Left renal cortex interstitium (tissue), 4 donors: ENCODE measurements around the gene GHR. TPM values are rescaled to one million over a fixed set of nuclear protein-coding genes. Genes with fewer than 3 reads are reported as not detected.
A peak's percentile ranks its signal among the peaks of the same experiment; 100 is the strongest.

ENCODE experiments used
- DNase-seq, 4 donors: peaks; one replicate each; pipeline ENCODE4 v3.0.0-alpha.2; 2013; ENCODE audit warnings: low read depth in 4 of 4, low spot score in 2 of 4, missing footprints in 1 of 4
- polyA plus RNA-seq, 4 donors: library from polyadenylated mRNA; unstranded; fragments of 120-200 nt; gene quantifications; one replicate each; pipeline ENCODE4 v1.2.1, GENCODE V29; 2013; ENCODE audit not compliant: insufficient read length in 4 of 4

The GHR gene
- polyA plus RNA-seq, 4 donors = 17.3 to 24.2 (median 22.1) TPM

DNA sequence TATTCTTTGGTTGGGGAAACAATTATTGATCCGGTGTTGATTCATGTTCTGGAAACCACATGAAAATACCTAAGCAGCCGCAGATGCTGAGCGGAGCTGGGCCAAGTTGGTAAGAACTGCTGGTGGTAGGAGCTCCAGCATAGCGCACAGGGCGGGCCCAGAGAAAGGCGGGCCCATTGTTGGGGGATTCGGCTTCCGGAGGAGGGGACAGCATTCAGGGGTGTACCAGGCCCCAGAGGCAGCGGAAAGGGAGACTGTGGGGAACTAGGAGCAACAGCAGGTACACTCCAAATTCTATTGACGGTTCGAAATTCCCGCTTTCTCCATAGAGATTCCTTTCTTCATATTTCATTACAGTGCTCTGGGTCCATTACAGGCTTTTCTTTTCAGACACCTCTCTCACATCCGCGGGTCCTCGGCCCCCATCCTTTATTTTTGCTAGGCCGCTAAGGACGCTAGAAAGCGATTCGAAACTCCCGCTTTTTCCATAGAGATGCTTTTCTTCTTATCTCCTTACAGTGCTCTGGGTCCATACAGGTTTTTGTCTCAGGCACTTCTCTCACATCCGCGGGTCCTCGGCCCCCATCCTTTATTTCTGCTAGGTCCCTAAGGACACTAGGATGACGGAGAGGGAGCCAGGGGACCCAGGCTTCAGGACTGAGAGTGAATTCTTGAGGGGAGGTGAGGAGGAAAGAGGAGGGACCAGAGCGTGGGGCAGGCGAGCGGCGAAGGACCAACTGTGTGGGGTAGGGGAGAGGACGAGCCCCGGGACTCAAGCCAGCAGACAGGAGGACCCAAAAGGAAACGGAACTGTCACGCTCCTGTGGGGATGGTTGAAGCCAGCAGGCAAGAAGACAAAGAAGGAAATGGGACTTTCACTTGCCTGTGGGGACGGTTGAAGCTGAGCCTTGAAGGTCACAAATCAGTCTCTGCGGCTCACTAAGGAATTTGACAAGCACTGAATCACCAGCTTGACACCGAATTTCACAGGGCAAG, 333.7 kb downstream of the GHR start, which contains the start of gene CCDC152:
CCDC152 (plus strand) TSS at position 213 of the 996 bp plus-strand sequence. CDS start 2,304 bp downstream, outside the sequence.
- peak in 1 of 4 donors; percentile 21 for DNase-seq

DNA sequence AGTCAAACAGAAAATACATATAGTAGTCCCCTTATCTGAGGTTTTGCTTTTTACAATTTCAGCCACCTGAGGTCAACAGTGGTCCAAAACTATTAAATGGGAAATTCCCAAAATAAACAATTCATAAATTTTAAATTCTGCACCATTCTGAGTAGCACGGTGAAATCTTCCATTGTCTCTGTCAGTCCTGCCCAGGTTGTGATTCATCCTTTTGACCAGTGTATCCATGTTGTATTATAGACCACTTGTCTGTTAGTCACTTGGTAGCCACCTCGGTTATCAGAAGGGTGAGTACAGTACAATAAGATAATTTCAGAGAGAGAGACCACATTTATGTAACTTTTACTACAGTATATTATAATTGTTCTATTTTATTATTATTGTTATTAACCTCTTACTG, 336.2 kb downstream of the GHR start:
- no peak for DNase-seq

DNA sequence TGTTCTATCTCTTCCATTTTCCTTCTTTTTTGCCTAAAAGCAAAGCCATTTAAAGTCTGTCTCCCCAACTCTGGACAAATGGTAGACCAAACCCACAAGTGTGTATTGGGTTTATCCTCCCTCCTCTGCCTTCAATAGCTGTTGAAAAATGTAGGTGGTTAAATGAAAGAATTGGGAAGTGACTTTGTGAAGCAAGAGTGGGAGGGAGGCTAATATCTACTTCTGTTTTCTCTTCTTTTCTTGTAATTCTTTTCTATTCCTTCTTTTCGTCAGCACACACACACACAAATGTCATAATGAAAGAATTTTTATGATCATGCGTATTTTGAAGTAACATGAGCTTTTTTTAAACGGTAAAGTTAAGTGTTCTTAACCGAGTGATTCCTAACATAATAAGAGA, 337.2 kb downstream of the GHR start:
- DNase-seq = no peak

DNA sequence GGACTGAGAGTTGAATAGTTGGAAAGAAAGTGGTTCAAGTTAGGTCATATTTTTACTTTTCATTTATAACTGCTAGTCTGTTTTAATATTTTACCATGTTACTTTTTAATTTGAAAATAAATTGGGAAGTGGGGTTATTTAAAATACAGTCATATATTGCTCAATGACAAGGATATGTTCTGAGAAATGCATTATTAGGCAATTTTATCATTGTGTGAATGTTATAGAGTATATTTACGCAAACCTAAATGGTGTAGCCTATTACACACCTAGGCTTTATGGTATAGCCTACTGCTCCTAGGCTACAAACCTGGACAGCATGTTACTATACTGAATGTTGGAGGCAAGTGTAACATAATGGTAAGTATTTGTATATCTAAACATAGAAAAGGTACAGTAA, 338.6 kb downstream of the GHR start:
- no peak for DNase-seq

DNA sequence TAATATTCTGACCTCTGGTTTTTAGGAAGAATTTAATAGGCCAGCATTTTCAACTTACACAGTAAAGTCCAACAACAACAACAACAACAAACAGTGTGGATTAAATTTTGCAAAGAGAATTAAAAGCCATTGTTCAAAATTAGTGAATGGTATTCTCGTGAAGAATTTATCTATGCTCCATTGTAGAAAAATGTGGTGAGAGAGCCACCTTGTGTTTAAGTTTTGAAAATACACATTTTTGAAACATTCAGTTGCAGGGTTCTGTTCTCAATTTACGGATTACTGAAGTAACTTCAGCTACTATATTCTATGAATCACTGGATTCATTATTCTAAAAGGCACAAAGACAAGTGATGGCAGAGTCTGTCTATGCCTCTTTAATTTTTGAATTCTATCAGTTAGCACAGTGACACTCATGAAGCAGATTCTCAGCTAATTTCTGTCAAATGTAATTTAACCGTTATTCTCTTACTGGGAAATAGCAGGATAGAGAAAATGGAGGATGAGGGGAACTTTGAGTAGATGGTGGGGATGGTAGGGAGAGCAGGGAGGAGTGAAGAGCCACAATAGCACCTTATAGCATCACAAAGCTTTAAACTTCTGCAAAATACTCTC, 344.4 kb downstream of the GHR start:
- no peak for DNase-seq

DNA sequence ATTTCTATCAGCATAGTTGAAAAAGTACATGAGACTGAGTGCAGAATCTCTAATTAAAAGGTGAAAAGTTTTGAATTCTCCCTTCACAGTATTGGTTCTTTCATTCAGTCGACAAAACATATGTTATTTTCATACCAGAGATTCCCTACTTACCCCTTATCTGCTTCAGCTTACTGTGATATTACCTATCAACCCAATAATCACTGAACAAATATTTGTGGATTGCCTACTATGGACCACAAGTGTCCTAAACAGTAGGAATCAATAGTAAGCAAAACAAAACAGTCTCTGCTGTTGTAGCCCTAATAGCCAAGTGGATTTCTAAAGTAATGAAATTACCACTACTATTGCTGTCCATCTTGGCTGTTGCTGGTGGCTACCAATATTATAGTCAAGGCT, 344.9 kb downstream of the GHR start:
- no peak for DNase-seq

DNA sequence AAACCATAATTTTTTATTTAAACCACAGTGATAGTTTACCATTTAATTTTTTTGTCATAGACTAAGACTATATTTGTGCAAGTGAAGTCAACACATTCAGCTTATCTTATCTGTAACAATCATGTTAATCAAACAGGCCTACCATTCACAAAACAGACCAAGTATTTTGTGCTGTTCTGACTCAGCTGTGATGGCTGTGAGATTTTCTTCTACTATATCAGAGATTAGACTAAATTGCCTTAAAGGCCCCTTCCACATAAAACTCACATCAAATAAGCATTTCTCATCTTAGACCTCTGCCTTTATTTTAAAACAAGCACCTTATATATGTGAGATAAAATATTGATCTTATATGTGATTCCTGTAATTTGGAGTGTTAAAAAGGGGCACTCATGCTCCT, 346.8 kb downstream of the GHR start:
- DNase-seq = no peak
